ENCODE data around the gene VPS37B. TPM values are rescaled to one million over a fixed set of nuclear protein-coding genes. Genes with fewer than 3 reads are reported as not detected.

Gene VPS37B
- polyA plus RNA-seq, 1 of the 3 experiments (the other 2 are of a cell fraction) = 41.1 TPM

DNA sequence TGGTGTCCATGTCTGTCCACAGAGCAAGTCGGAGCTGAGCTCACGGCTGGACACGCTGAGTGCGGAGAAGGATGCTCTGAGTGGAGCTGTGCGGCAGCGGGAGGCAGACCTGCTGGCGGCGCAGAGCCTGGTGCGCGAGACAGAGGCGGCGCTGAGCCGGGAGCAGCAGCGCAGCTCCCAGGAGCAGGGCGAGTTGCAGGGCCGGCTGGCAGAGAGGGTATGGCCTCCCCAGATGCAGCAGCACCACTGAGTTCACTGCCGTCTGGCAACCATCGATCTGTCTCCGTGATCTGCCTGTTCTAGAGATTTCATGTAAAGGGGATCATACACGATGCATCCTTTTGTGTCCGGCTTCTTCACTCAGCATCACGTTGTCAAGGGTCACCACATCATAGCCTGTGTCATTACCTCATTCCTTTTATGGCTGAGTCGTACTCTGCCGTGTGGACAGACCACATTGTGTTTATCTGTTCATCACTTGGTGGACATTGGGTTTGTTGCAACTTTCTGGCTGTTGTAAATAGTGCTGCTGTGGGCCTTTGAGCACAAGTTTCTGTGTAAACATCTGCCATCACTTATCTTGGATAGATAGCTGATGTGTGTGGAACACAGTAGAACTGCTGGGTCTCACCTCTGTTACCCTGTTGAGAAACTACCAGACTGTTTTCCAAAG is 38.8 kb downstream of the VPS37B start:
- H3K4me2 ChIP-seq = no peak overlapping the region
- H3K9me2 ChIP-seq = no peaks in the 10 kb centered on the region
- peaks cover 7% of the 10 kb centered on the region for H3F3A ChIP-seq (replicated peaks; ENCODE audit: insufficient read depth)
- WGBS (ENCODE audit: low lambda C conversion rate) = 75% methylated on average over 21 of the region's 24 CpGs
- H3K27ac ChIP-seq (ENCODE audit: low read depth in 2 of 2, low read length in 1 of 2) = peak overlapping the region in 1 of 2 experiments; percentile 32; a peak in 2 of 4 replicates
- CTCF ChIA-PET = interaction anchor here (0.6 to 8.0 kb wide), 7 partner anchors 10 to 231 kb away, joined by 3 to 148 read pairs (median 5); no protein-coding TSS in a partner anchor
- peak; percentile 80 for DNase-seq
- no peak overlapping the region for H2AFZ ChIP-seq (ENCODE audit: low read depth)
- no peaks in the 10 kb centered on the region for H3K79me2 ChIP-seq (ENCODE audit: insufficient read depth)
- no peak overlapping the region for H3K9ac ChIP-seq
- H3K4me3 ChIP-seq (ENCODE audit: low read depth in 2 of 2, low read length in 1 of 2) = no peak overlapping the region
- no peaks in the 10 kb centered on the region for H3K9me3 ChIP-seq
- peaks cover 8 to 37% of the 10 kb centered on the region in 2 experiments; a peak in 2 of 4 replicates for H3K4me1 ChIP-seq (ENCODE audit: control insufficient read depth in 1 of 2, insufficient read depth in 2 of 2, low read depth in 1 of 2, low read length in 1 of 2)
- POLR2A ChIA-PET = interaction anchor here (1.4 to 1.5 kb wide), 3 partner anchors 12 to 376 kb away, joined by 3 to 4 read pairs (median 3); partner anchors contain the start of genes ABCB9, MPHOSPH9 and MTRFR
- no peaks in the 10 kb centered on the region for H4K20me1 ChIP-seq (ENCODE audit: insufficient read depth)
- H3K36me3 ChIP-seq (replicated peaks in 1 of 2; ENCODE audit: control insufficient read depth in 1 of 2, insufficient read depth in 2 of 2, low read length in 1 of 2) = peaks cover 0 to 14% of the 10 kb centered on the region in 2 experiments
- TF ChIP-seq, protein P1, sequence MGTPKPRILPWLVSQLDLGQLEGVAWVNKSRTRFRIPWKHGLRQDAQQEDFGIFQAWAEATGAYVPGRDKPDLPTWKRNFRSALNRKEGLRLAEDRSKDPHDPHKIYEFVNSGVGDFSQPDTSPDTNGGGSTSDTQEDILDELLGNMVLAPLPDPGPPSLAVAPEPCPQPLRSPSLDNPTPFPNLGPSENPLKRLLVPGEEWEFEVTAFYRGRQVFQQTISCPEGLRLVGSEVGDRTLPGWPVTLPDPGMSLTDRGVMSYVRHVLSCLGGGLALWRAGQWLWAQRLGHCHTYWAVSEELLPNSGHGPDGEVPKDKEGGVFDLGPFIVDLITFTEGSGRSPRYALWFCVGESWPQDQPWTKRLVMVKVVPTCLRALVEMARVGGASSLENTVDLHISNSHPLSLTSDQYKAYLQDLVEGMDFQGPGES (IDR thresholded peaks at IDR 0.05; ENCODE audit: low read depth, low read length) = no peak
- TF ChIP-seq RFX5 (IDR thresholded peaks at IDR 0.05; ENCODE audit: low read length) (no peak), GABPA (IDR thresholded peaks at IDR 0.05; ENCODE audit: low read depth) (no peak), RXRA (IDR thresholded peaks at IDR 0.05; ENCODE audit: borderline replicate concordance, low read depth) (no peak), TEAD4 (IDR thresholded peaks at IDR 0.05; ENCODE audit: borderline replicate concordance, insufficient read depth) (no peak), RAD21 (IDR thresholded peaks at IDR 0.05; ENCODE audit: low read length) (no peak), SIN3A (IDR thresholded peaks at IDR 0.05; ENCODE audit: borderline replicate concordance, low read depth, low read length) (no peak), JUND (IDR thresholded peaks at IDR 0.05) (no peak), TAF1 (IDR thresholded peaks at IDR 0.05; ENCODE audit: borderline replicate concordance, low read depth, low read length) (no peak), YY1 (IDR thresholded peaks at IDR 0.05; ENCODE audit: low read depth) (no peak)
- TF ChIP-seq, protein P2, sequence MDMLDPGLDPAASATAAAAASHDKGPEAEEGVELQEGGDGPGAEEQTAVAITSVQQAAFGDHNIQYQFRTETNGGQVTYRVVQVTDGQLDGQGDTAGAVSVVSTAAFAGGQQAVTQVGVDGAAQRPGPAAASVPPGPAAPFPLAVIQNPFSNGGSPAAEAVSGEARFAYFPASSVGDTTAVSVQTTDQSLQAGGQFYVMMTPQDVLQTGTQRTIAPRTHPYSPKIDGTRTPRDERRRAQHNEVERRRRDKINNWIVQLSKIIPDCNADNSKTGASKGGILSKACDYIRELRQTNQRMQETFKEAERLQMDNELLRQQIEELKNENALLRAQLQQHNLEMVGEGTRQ (IDR thresholded peaks at IDR 0.05; ENCODE audit: borderline replicate concordance, low read depth, low read length) = no peak
- no peaks in the 10 kb centered on the region for H3K27me3 ChIP-seq (ENCODE audit: insufficient read depth)

- Histone ChIP-seq H2AFZ (ENCODE audit: low read depth) (no peak overlapping the region), H3K9ac (no peak overlapping the region), H3K9me2 (no peaks in the 10 kb centered on the region), H3K79me2 (ENCODE audit: insufficient read depth) (no peaks in the 10 kb centered on the region), H3K4me2 (no peak overlapping the region), H3K27ac (ENCODE audit: low read depth in 2 of 2, low read length in 1 of 2) (peak overlapping the region in 1 of 2 experiments; percentile 32; a peak in 2 of 4 replicates), H3K27me3 (ENCODE audit: insufficient read depth) (no peaks in the 10 kb centered on the region), H3K4me3 (ENCODE audit: low read depth in 2 of 2, low read length in 1 of 2) (no peak overlapping the region), H3K9me3 (no peaks in the 10 kb centered on the region), H3F3A (replicated peaks; ENCODE audit: insufficient read depth) (peaks cover 9% of the 10 kb centered on the region), H3K36me3 (replicated peaks in 1 of 2; ENCODE audit: control insufficient read depth in 1 of 2, insufficient read depth in 2 of 2, low read length in 1 of 2) (peaks cover 0 to 11% of the 10 kb centered on the region in 2 experiments), H3K4me1 (ENCODE audit: control insufficient read depth in 1 of 2, insufficient read depth in 2 of 2, low read depth in 1 of 2, low read length in 1 of 2) (peaks cover 10 to 41% of the 10 kb centered on the region in 2 experiments; a peak in 2 of 4 replicates), H4K20me1 (ENCODE audit: insufficient read depth) (no peaks in the 10 kb centered on the region)
- ChIA-PET CTCF (interaction anchor here (1.0 to 8.0 kb wide), 5 partner anchors 11 to 256 kb away, joined by 3 to 148 read pairs (median 4); no protein-coding TSS in a partner anchor), POLR2A (interaction anchor here (1.4 to 1.5 kb wide), 3 partner anchors 11 to 377 kb away, joined by 3 to 4 read pairs (median 3); partner anchors contain the start of genes ABCB9, MPHOSPH9 and MTRFR)
- peak; percentile 41 for DNase-seq
- 95% methylated on average over 28 of the region's 40 CpGs for WGBS (ENCODE audit: low lambda C conversion rate)
- TF ChIP-seq TAF1 (IDR thresholded peaks at IDR 0.05; ENCODE audit: borderline replicate concordance, low read depth, low read length) = no peak
- TF ChIP-seq SIN3A (IDR thresholded peaks at IDR 0.05; ENCODE audit: borderline replicate concordance, low read depth, low read length) = no peak
- TF ChIP-seq, protein P3, sequence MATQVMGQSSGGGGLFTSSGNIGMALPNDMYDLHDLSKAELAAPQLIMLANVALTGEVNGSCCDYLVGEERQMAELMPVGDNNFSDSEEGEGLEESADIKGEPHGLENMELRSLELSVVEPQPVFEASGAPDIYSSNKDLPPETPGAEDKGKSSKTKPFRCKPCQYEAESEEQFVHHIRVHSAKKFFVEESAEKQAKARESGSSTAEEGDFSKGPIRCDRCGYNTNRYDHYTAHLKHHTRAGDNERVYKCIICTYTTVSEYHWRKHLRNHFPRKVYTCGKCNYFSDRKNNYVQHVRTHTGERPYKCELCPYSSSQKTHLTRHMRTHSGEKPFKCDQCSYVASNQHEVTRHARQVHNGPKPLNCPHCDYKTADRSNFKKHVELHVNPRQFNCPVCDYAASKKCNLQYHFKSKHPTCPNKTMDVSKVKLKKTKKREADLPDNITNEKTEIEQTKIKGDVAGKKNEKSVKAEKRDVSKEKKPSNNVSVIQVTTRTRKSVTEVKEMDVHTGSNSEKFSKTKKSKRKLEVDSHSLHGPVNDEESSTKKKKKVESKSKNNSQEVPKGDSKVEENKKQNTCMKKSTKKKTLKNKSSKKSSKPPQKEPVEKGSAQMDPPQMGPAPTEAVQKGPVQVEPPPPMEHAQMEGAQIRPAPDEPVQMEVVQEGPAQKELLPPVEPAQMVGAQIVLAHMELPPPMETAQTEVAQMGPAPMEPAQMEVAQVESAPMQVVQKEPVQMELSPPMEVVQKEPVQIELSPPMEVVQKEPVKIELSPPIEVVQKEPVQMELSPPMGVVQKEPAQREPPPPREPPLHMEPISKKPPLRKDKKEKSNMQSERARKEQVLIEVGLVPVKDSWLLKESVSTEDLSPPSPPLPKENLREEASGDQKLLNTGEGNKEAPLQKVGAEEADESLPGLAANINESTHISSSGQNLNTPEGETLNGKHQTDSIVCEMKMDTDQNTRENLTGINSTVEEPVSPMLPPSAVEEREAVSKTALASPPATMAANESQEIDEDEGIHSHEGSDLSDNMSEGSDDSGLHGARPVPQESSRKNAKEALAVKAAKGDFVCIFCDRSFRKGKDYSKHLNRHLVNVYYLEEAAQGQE (IDR thresholded peaks at IDR 0.05; ENCODE audit: low read depth, low read length) = no peak
- no peak for TF ChIP-seq YY1 (IDR thresholded peaks at IDR 0.05; ENCODE audit: low read depth)
- TF ChIP-seq, protein P2 (IDR thresholded peaks at IDR 0.05; ENCODE audit: borderline replicate concordance, low read depth, low read length) = no peak
- no peak for TF ChIP-seq FOXJ3 (CRISPR knock-in tag; IDR thresholded peaks at IDR 0.05)
- no peak for TF ChIP-seq JUND (IDR thresholded peaks at IDR 0.05)
- no peak for TF ChIP-seq RAD21 (IDR thresholded peaks at IDR 0.05; ENCODE audit: low read length)
- no peak for TF ChIP-seq CHD2 (IDR thresholded peaks at IDR 0.05; ENCODE audit: low read length, partially characterized antibody)
- no peak for TF ChIP-seq EZH2phosphoT487 (IDR thresholded peaks at IDR 0.05; ENCODE audit: borderline replicate concordance, low read depth)
Observed at GRCh38 chr12:122855928-122856831, 39.7 kb downstream of the VPS37B start.

All from SK-N-SH (cell line).